Neural crest cell (in vitro differentiated cells): ENCODE data around the gene UBXN11. TPM values are rescaled to one million over a fixed set of nuclear protein-coding genes. Genes with fewer than 3 reads are reported as not detected.

Source experiments
- DNase-seq: peaks from one replicate; pipeline ENCODE4 v3.0.0; 2021; ENCODE audit warnings: low read depth, mixed read lengths, low spot score
- H3K27ac Mint-ChIP-seq: one replicate; pipeline ENCODE4 v1.8.0; 2021; ENCODE audit warnings: mild to moderate bottlenecking, mixed read lengths; ENCODE audit not compliant: unreplicated experiment
- H3K27me3 Mint-ChIP-seq: 2 replicates; pipeline ENCODE4 v1.8.0; 2021; ENCODE audit warnings: low read depth, mild to moderate bottlenecking, mixed read lengths
- H3K36me3 Mint-ChIP-seq: 2 replicates; pipeline ENCODE4 v1.8.0; 2021; ENCODE audit warnings: low read depth, mild to moderate bottlenecking, mixed read lengths
- H3K4me1 Mint-ChIP-seq: 2 replicates; pipeline ENCODE4 v1.8.0; 2021; ENCODE audit warnings: mixed read lengths
- H3K4me3 Mint-ChIP-seq: one replicate; pipeline ENCODE4 v1.8.0; 2021; ENCODE audit warnings: mild to moderate bottlenecking, mixed read lengths
- H3K9me3 Mint-ChIP-seq: 2 replicates; pipeline ENCODE4 v1.8.0; 2021; ENCODE audit warnings: mixed read lengths
- CTCF ChIP-seq: fragments of 200-600 bp; sonication (generic); conservative IDR thresholded peaks from 2 replicates; pipeline ENCODE4 v1.5.0; 2021; ENCODE audit warnings: antibody characterized with exemption, mild to moderate bottlenecking
- total RNA-seq: library from RNA; stranded (reverse); gene quantifications from 2 replicates; pipeline ENCODE4 v1.2.1, GENCODE V29; 2021

Gene UBXN11
- total RNA-seq, 1 donor from 2014 or later = 35.5 TPM

- Mint-ChIP-seq H3K9me3 (no peaks in the 10 kb centered on the region), H3K27me3 (peaks cover 5% of the 10 kb centered on the region), H3K27ac (peak overlapping the region; percentile 92), H3K36me3 (peaks cover 4% of the 10 kb centered on the region), H3K4me1 (peaks cover 61% of the 10 kb centered on the region), H3K4me3 (peak overlapping the region; percentile 78)
- DNase-seq = peak; percentile 76
- peak; percentile 84 for TF ChIP-seq CTCF
These were observed 21.7 kb downstream of the UBXN11 start for GRCh38 chr1:26284597-26285347.

- no peak for DNase-seq
- peaks cover 63% of the 10 kb centered on the region for H3K4me1 Mint-ChIP-seq
- H3K27me3 Mint-ChIP-seq = peaks cover 5% of the 10 kb centered on the region
- H3K27ac Mint-ChIP-seq = no peak overlapping the region
- H3K9me3 Mint-ChIP-seq = no peaks in the 10 kb centered on the region
- no peak for TF ChIP-seq CTCF
- peak overlapping the region; percentile 78 for H3K4me3 Mint-ChIP-seq
- H3K36me3 Mint-ChIP-seq = peaks cover 4% of the 10 kb centered on the region
These were observed 22.4 kb downstream of the UBXN11 start for GRCh38 chr1:26283871-26284596.

GRCh38 chr1:26283279-26283853, 23.1 kb downstream of the UBXN11 start:
- no peak overlapping the region for H3K27ac Mint-ChIP-seq
- DNase-seq = no peak
- H3K36me3 Mint-ChIP-seq = peaks cover 6% of the 10 kb centered on the region
- peak overlapping the region; percentile 55 for H3K4me3 Mint-ChIP-seq
- H3K27me3 Mint-ChIP-seq = peaks cover 5% of the 10 kb centered on the region
- no peak for TF ChIP-seq CTCF
- peaks cover 62% of the 10 kb centered on the region for H3K4me1 Mint-ChIP-seq
- H3K9me3 Mint-ChIP-seq = no peaks in the 10 kb centered on the region

- H3K27me3 Mint-ChIP-seq = peaks cover 5% of the 10 kb centered on the region
- no peak for DNase-seq
- H3K4me1 Mint-ChIP-seq = peaks cover 53% of the 10 kb centered on the region
These were observed 24.0 kb downstream of the UBXN11 start for GRCh38 chr1:26282401-26282918.

More at GRCh38 chr1:26282401-26282918, 24.0 kb downstream of the UBXN11 start:
- H3K36me3 Mint-ChIP-seq = peaks cover 6% of the 10 kb centered on the region
- H3K4me3 Mint-ChIP-seq = peak overlapping the region; percentile 56
- no peak for TF ChIP-seq CTCF
- no peak overlapping the region for H3K27ac Mint-ChIP-seq
- no peaks in the 10 kb centered on the region for H3K9me3 Mint-ChIP-seq
